ENCODE results near the gene CAMK2D. TPM values are rescaled to one million over a fixed set of nuclear protein-coding genes. Genes with fewer than 3 reads are reported as not detected.

The CAMK2D gene
- total RNA-seq, 2 experiments from 2014 or later = 104 to 120 TPM

GRCh38 chr4:113502476-113502875, 259.1 kb downstream of the CAMK2D start:
- ChIA-PET CTCF (ENCODE audit: unreplicated experiment) (no interaction called here), POLR2A (no interaction called here)
- Histone ChIP-seq H3K9me3 (ENCODE audit: low read length) (no peaks in the 10 kb centered on the region), H3K9me2 (ENCODE audit: insufficient read depth, low read length) (no peaks in the 10 kb centered on the region), H3K79me2 (ENCODE audit: insufficient read depth, low read depth, low read length) (no peaks in the 10 kb centered on the region), H3K4me2 (ENCODE audit: low read length) (no peak overlapping the region), H3K36me3 (ENCODE audit: insufficient read depth, low read length) (peaks cover 84% of the 10 kb centered on the region), H3K4me3 (ENCODE audit: low read depth, low read length, poor library complexity, severe bottlenecking) (no peak overlapping the region), H3K4me1 (ENCODE audit: insufficient read depth, low read length, poor library complexity, severe bottlenecking) (peaks cover 7% of the 10 kb centered on the region), H3K27ac (ENCODE audit: low read depth, low read length, poor library complexity, severe bottlenecking) (no peak overlapping the region), H2AFZ (ENCODE audit: low read length) (no peak overlapping the region), H4K20me1 (ENCODE audit: insufficient read depth, low read length) (no peaks in the 10 kb centered on the region)
- no peak for TF ChIP-seq EZH2phosphoT487 (IDR thresholded peaks at IDR 0.05; ENCODE audit: borderline replicate concordance, low read depth, low read length)
- TF ChIP-seq, protein P1, sequence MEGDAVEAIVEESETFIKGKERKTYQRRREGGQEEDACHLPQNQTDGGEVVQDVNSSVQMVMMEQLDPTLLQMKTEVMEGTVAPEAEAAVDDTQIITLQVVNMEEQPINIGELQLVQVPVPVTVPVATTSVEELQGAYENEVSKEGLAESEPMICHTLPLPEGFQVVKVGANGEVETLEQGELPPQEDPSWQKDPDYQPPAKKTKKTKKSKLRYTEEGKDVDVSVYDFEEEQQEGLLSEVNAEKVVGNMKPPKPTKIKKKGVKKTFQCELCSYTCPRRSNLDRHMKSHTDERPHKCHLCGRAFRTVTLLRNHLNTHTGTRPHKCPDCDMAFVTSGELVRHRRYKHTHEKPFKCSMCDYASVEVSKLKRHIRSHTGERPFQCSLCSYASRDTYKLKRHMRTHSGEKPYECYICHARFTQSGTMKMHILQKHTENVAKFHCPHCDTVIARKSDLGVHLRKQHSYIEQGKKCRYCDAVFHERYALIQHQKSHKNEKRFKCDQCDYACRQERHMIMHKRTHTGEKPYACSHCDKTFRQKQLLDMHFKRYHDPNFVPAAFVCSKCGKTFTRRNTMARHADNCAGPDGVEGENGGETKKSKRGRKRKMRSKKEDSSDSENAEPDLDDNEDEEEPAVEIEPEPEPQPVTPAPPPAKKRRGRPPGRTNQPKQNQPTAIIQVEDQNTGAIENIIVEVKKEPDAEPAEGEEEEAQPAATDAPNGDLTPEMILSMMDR (conservative IDR thresholded peaks at IDR 0.05; ENCODE audit: low read length) = no peak
- BruUV-seq (replicated peaks) = no TSS peak
- intact Hi-C loops (cut with micrococcal nuclease; ENCODE audit: unreplicated experiment) = no loop called here
- no peak for DNase-seq (ENCODE audit: low spot score)

DNA sequence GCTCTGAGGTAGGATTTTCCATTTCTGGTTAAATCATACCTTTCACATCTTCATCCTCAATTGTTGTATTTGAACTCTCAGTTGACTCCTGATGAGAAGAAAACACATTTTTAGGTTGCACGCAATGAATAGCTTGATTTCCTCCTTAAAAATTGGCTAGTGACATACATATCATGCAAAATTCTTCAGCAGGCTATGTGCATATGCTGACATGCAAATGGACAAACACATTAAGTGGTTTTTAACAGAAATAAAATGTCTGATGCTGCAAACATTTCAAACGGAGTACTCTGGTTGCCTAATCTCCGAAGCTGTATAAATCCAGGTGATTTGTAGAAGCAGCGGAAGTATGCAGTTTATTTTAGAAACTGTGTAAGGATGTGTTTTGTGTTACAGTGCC, 261.1 kb downstream of the CAMK2D start:
- Histone ChIP-seq H3K4me2 (ENCODE audit: low read length) (no peak overlapping the region), H3K4me3 (ENCODE audit: low read depth, low read length, poor library complexity, severe bottlenecking) (no peak overlapping the region), H3K9me3 (ENCODE audit: low read length) (no peaks in the 10 kb centered on the region), H3K36me3 (ENCODE audit: insufficient read depth, low read length) (peaks cover 89% of the 10 kb centered on the region), H3K9me2 (ENCODE audit: insufficient read depth, low read length) (no peaks in the 10 kb centered on the region), H3K27ac (ENCODE audit: low read depth, low read length, poor library complexity, severe bottlenecking) (no peak overlapping the region), H4K20me1 (ENCODE audit: insufficient read depth, low read length) (no peaks in the 10 kb centered on the region), H3K4me1 (ENCODE audit: insufficient read depth, low read length, poor library complexity, severe bottlenecking) (no peaks in the 10 kb centered on the region), H3K79me2 (ENCODE audit: insufficient read depth, low read depth, low read length) (no peaks in the 10 kb centered on the region), H2AFZ (ENCODE audit: low read length) (no peak overlapping the region)
- POLR2A ChIA-PET = interaction anchor here (1.3 kb wide), 1 partner anchor 25 kb away, joined by 4 read pairs; no protein-coding TSS in a partner anchor
- BruUV-seq (replicated peaks) = no TSS peak
- TF ChIP-seq, protein P1 (conservative IDR thresholded peaks at IDR 0.05; ENCODE audit: low read length) = no peak
- intact Hi-C loops (cut with micrococcal nuclease; ENCODE audit: unreplicated experiment) = no loop called here
- CTCF ChIA-PET (ENCODE audit: unreplicated experiment) = no interaction called here
- no peak for DNase-seq (ENCODE audit: low spot score)

GRCh38 chr4:113499696-113500095, 261.8 kb downstream of the CAMK2D start:
- H4K20me1 ChIP-seq (ENCODE audit: insufficient read depth, low read length) = no peaks in the 10 kb centered on the region
- DNase-seq (ENCODE audit: low spot score) = no peak
- ChIA-PET POLR2A (interaction anchor here (1.3 kb wide), 1 partner anchor 12 kb away, joined by 8 read pairs; no protein-coding TSS in a partner anchor), CTCF (ENCODE audit: unreplicated experiment) (no interaction called here)
- H2AFZ ChIP-seq (ENCODE audit: low read length) = no peak overlapping the region
- no peak overlapping the region for H3K4me2 ChIP-seq (ENCODE audit: low read length)
- BruUV-seq (replicated peaks) = no TSS peak
- no peak overlapping the region for H3K4me3 ChIP-seq (ENCODE audit: low read depth, low read length, poor library complexity, severe bottlenecking)
- TF ChIP-seq, protein P1 (conservative IDR thresholded peaks at IDR 0.05; ENCODE audit: low read length) = no peak
- TF ChIP-seq EZH2phosphoT487 (IDR thresholded peaks at IDR 0.05; ENCODE audit: borderline replicate concordance, low read depth, low read length) = no peak
- H3K36me3 ChIP-seq (ENCODE audit: insufficient read depth, low read length) = peaks cover 87% of the 10 kb centered on the region
- no peaks in the 10 kb centered on the region for H3K9me2 ChIP-seq (ENCODE audit: insufficient read depth, low read length)
- no peaks in the 10 kb centered on the region for H3K4me1 ChIP-seq (ENCODE audit: insufficient read depth, low read length, poor library complexity, severe bottlenecking)
- no peak overlapping the region for H3K27ac ChIP-seq (ENCODE audit: low read depth, low read length, poor library complexity, severe bottlenecking)
- H3K9me3 ChIP-seq (ENCODE audit: low read length) = no peaks in the 10 kb centered on the region
- intact Hi-C loops (cut with micrococcal nuclease; ENCODE audit: unreplicated experiment) = no loop called here
- H3K79me2 ChIP-seq (ENCODE audit: insufficient read depth, low read depth, low read length) = no peaks in the 10 kb centered on the region

Measured in OCI-LY7 (cell line).